Suppressor macrophage (primary cell): Measurements from ENCODE around the gene KRT81.

Source experiments
- DNase-seq, 4 experiments: peaks; one replicate each; pipeline ENCODE4 v3.0.0-alpha.2; 2020 to 2022
- total RNA-seq, 17 experiments: gene quantifications; one replicate each; lab custom pipeline; 2026; ENCODE audit warnings: mixed read lengths in 6 of 17, inconsistent platforms in 3 of 17; lab: John Stamatoyannopoulos, UW

KRT81 gene
- total RNA-seq = 0 to 0.88 (median 0) reads per million in 17 experiments

GRCh38 chr12:52291267-52291935, at the start of gene KRT81:
Gene KRT81 (minus strand): TSS chr12:52291534. CDS start chr12:52291465, 69 bp downstream.
- no peak for DNase-seq

GRCh38 chr12:52338241-52338960, 47.1 kb upstream of the KRT81 start:
- DNase-seq = no peak

- DNase-seq = no peak
Observed at GRCh38 chr12:52337054-52337453, 45.7 kb upstream of the KRT81 start.

GRCh38 chr12:52336641-52337040, 45.3 kb upstream of the KRT81 start:
- DNase-seq = no peak

GRCh38 chr12:52335598-52336262, 44.4 kb upstream of the KRT81 start:
- no peak for DNase-seq

GRCh38 chr12:52334185-52334584, 42.9 kb upstream of the KRT81 start:
- no peak for DNase-seq

GRCh38 chr12:52333321-52333720, 42.0 kb upstream of the KRT81 start:
- DNase-seq = no peak

GRCh38 chr12:52332381-52332780, 41.0 kb upstream of the KRT81 start:
- no peak for DNase-seq

GRCh38 chr12:52331833-52332232, 40.5 kb upstream of the KRT81 start:
- DNase-seq = no peak

- DNase-seq = no peak
Observed at GRCh38 chr12:52331039-52331438, 39.7 kb upstream of the KRT81 start.

- no peak for DNase-seq
Observed at GRCh38 chr12:52327830-52328500, 36.6 kb upstream of the KRT81 start.

GRCh38 chr12:52327052-52327829, 35.9 kb upstream of the KRT81 start:
- DNase-seq = peak; percentile 85 to 92 (median 91)

- no peak for DNase-seq
Observed at GRCh38 chr12:52324153-52324444, 32.8 kb upstream of the KRT81 start.

- no peak for DNase-seq
Observed at GRCh38 chr12:52323416-52324152, 32.2 kb upstream of the KRT81 start.

GRCh38 chr12:52323001-52323400, 31.7 kb upstream of the KRT81 start:
- DNase-seq = no peak

GRCh38 chr12:52322069-52322468, 30.7 kb upstream of the KRT81 start:
- no peak for DNase-seq

GRCh38 chr12:52321418-52321817, 30.1 kb upstream of the KRT81 start:
- no peak for DNase-seq

GRCh38 chr12:52320784-52321400, 29.6 kb upstream of the KRT81 start, which contains the start of gene KRT83:
Gene KRT83 (minus strand): TSS chr12:52321398. CDS start chr12:52321335, 63 bp downstream.
- DNase-seq = no peak

GRCh38 chr12:52319097-52319496, 27.8 kb upstream of the KRT81 start:
- no peak for DNase-seq

- DNase-seq = no peak
Observed at GRCh38 chr12:52318241-52318990, 27.1 kb upstream of the KRT81 start.
